PC-9 (cell line): ENCODE data around the gene CBX8. TPM values are rescaled to one million over a fixed set of nuclear protein-coding genes. Genes with fewer than 3 reads are reported as not detected.

Source experiments
- BruUV-seq: library from RNA; stranded (reverse); fragments of 400-500 nt; replicated peaks from 2 replicates; lab custom pipeline; 2021; lab: Mats Ljungman, UMichigan
- CTCF ChIA-PET: fragments of 300-600 bp; sonication (Branson Sonifier 250); formaldehyde crosslinking; loops from one replicate; lab custom pipeline; 2022; ENCODE audit warnings: antibody characterized with exemption; lab: Charles Lee
- POLR2A ChIA-PET: fragments of 300-600 bp; sonication (Branson Sonifier 250); formaldehyde crosslinking; loops from one replicate; lab custom pipeline; 2022; ENCODE audit warnings: antibody characterized with exemption; ENCODE audit not compliant: unreplicated experiment; lab: Charles Lee
- DNase-seq, 2 experiments: peaks; one replicate each; pipeline versions ENCODE4 v3.0.0 to v3.0.0-alpha.2; 2015 to 2022; ENCODE audit warnings: mixed read lengths in 1 of 2
- H2AFZ ChIP-seq: fragments of 200-600 bp; sonication (generic); 2 replicates; pipeline ENCODE4 v1.8.1; 2017; ENCODE audit warnings: antibody characterized with exemption
- H3F3A ChIP-seq: fragments of 200-600 bp; sonication (generic); 2 replicates; pipeline ENCODE4 v1.8.1; 2017; ENCODE audit warnings: antibody characterized with exemption, mild to moderate bottlenecking, low read depth; ENCODE audit not compliant: insufficient read depth
- H3K27ac ChIP-seq: fragments of 200-600 bp; sonication (generic); 2 replicates; pipeline ENCODE4 v1.6.1; 2016; ENCODE audit warnings: mixed run types
- H3K27me3 ChIP-seq: fragments of 200-600 bp; sonication (generic); 2 replicates; pipeline ENCODE4 v1.6.1; 2016; ENCODE audit warnings: low read depth, mixed run types; ENCODE audit not compliant: insufficient read depth
- H3K36me3 ChIP-seq: fragments of 200-600 bp; sonication (generic); 2 replicates; pipeline ENCODE4 v1.6.1; 2016; ENCODE audit warnings: low read depth, mixed run types
- H3K4me1 ChIP-seq: fragments of 200-600 bp; sonication (generic); replicated peaks from 2 replicates; pipeline ENCODE4 v1.6.1; 2016; ENCODE audit warnings: mixed run types; ENCODE audit not compliant: insufficient read depth
- H3K4me2 ChIP-seq: fragments of 200-600 bp; sonication (generic); 2 replicates; pipeline ENCODE4 v1.6.1; 2017; ENCODE audit warnings: mixed run types
- H3K4me3 ChIP-seq: fragments of 200-600 bp; sonication (generic); 2 replicates; pipeline ENCODE4 v1.6.1; 2016; ENCODE audit warnings: mixed run types
- H3K79me2 ChIP-seq: fragments of 200-600 bp; sonication (generic); 2 replicates; pipeline ENCODE4 v1.6.1; 2017; ENCODE audit warnings: low read depth, mixed run types
- H3K9me2 ChIP-seq: fragments of 200-600 bp; sonication (generic); 2 replicates; pipeline ENCODE4 v1.8.1; 2017; ENCODE audit warnings: mild to moderate bottlenecking; ENCODE audit not compliant: insufficient read depth
- H3K9me3 ChIP-seq: fragments of 200-600 bp; sonication (generic); 2 replicates; pipeline ENCODE4 v1.8.1; 2016; ENCODE audit warnings: low read depth; ENCODE audit not compliant: insufficient read depth
- H4K20me1 ChIP-seq: fragments of 200-600 bp; sonication (generic); 2 replicates; pipeline ENCODE4 v1.8.1; 2017; ENCODE audit not compliant: insufficient read depth
- CTCF ChIP-seq: fragments of 200-600 bp; sonication (generic); conservative IDR thresholded peaks from 2 replicates; pipeline ENCODE4 v1.6.1; 2017; ENCODE audit warnings: mixed run types, antibody characterized with exemption, mild to moderate bottlenecking, moderate library complexity
- EZH2 ChIP-seq: fragments of 200-600 bp; sonication (generic); IDR thresholded peaks from 2 replicates; pipeline ENCODE4 v1.8.0; 2017; ENCODE audit warnings: antibody characterized with exemption, low read depth
- intact Hi-C: fragments of 100-400 bp; cut with micrococcal nuclease; formaldehyde crosslinking; loops from one replicate; pipeline ENCODE4 v1.10.0; 2022; ENCODE audit not compliant: unreplicated experiment
- total RNA-seq: library from RNA; stranded (reverse); gene quantifications from 2 replicates; pipeline ENCODE4 v1.2.3, GENCODE V29; 2021

The CBX8 gene
- total RNA-seq, 1 experiment from 2014 or later, result 14.2 TPM

- H3K79me2 ChIP-seq, result peaks cover 16% of the 10 kb centered on the region; the same call in 1 of the 2 replicates
- POLR2A ChIA-PET, result interaction anchor here (0.6 kb wide), 2 partner anchors 21 to 938 kb away, joined by 3 to 4 read pairs; partner anchors contain the start of gene USP36
- intact Hi-C loops, result no loop called here
- CTCF ChIA-PET, result no interaction called here
- DNase-seq, result peak in 1 of 2 experiments; percentile 82
- no peak within 1 kb of the TSS for H3K27ac ChIP-seq
- H3K36me3 ChIP-seq, result no peaks in the 10 kb centered on the region
- peak within 1 kb of the TSS; percentile 80; the same call in 1 of the 2 replicates for H2AFZ ChIP-seq
- peaks cover 19% of the 10 kb centered on the region for H3K4me1 ChIP-seq
- no peak for TF ChIP-seq EZH2
- TF ChIP-seq CTCF, result no peak
- no peaks in the 10 kb centered on the region for H3K27me3 ChIP-seq
- no peaks in the 10 kb centered on the region for H3K9me2 ChIP-seq
- no peaks in the 10 kb centered on the region for H3K9me3 ChIP-seq
- no peaks in the 10 kb centered on the region for H4K20me1 ChIP-seq
- peaks cover 7% of the 10 kb centered on the region; the same call in 1 of the 2 replicates for H3F3A ChIP-seq
- BruUV-seq, result no TSS peak
- H3K4me3 ChIP-seq, result peak within 1 kb of the TSS; percentile 68
- peak within 1 kb of the TSS; percentile 87 for H3K4me2 ChIP-seq
These were observed 18.9 kb downstream of the CBX8 start, which contains the start of gene CBX2 for GRCh38 chr17:79777894-79778503. TSS of gene CBX2 (plus strand) at chr17:79778148. CDS start at chr17:79778236, 88 bp downstream.

GRCh38 chr17:79777120-79777893 is 19.6 kb downstream of the CBX8 start:
- H3K79me2 ChIP-seq, result peaks cover 16% of the 10 kb centered on the region; the same call in 1 of the 2 replicates
- H3K4me2 ChIP-seq, result peak overlapping the region; percentile 82
- no peak; the same call in 1 of the 2 replicates for TF ChIP-seq CTCF
- no peak for TF ChIP-seq EZH2
- no peaks in the 10 kb centered on the region for H3K9me2 ChIP-seq
- H4K20me1 ChIP-seq, result no peaks in the 10 kb centered on the region
- intact Hi-C loops, result no loop called here
- peak in 1 of 2 experiments; percentile 77 for DNase-seq
- H3K9me3 ChIP-seq, result no peaks in the 10 kb centered on the region
- H3K27ac ChIP-seq, result no peak overlapping the region
- H3K27me3 ChIP-seq, result no peaks in the 10 kb centered on the region
- ChIA-PET CTCF (interaction anchor here (0.8 kb wide), 1 partner anchor 18 kb away, joined by 21 read pairs; no protein-coding TSS in a partner anchor), POLR2A (interaction anchor here (0.6 kb wide), 1 partner anchor 20 kb away, joined by 3 read pairs; no protein-coding TSS in a partner anchor)
- H3K36me3 ChIP-seq, result no peaks in the 10 kb centered on the region
- H3F3A ChIP-seq, result peaks cover 7% of the 10 kb centered on the region; the same call in 1 of the 2 replicates
- peaks cover 19% of the 10 kb centered on the region for H3K4me1 ChIP-seq
- TSS peak; percentile 83 for BruUV-seq
- H3K4me3 ChIP-seq, result peak overlapping the region; percentile 68; the same call in 1 of the 2 replicates
- H2AFZ ChIP-seq, result peak overlapping the region; percentile 80; the same call in 1 of the 2 replicates

GRCh38 chr17:79776376-79777119 is 20.3 kb downstream of the CBX8 start:
- intact Hi-C loops, result no loop called here

More at GRCh38 chr17:79776376-79777119, 20.3 kb downstream of the CBX8 start:
- Histone ChIP-seq H2AFZ (no peak overlapping the region), H3F3A (peaks cover 7% of the 10 kb centered on the region; the same call in 1 of the 2 replicates), H3K36me3 (no peaks in the 10 kb centered on the region), H3K27me3 (no peaks in the 10 kb centered on the region), H3K27ac (no peak overlapping the region), H3K9me3 (no peaks in the 10 kb centered on the region), H3K9me2 (no peaks in the 10 kb centered on the region), H3K4me1 (peaks cover 19% of the 10 kb centered on the region), H3K4me2 (peak overlapping the region; percentile 82), H3K4me3 (no peak overlapping the region), H4K20me1 (no peaks in the 10 kb centered on the region), H3K79me2 (peaks cover 16% of the 10 kb centered on the region; the same call in 1 of the 2 replicates)
- BruUV-seq, result no TSS peak
- ChIA-PET POLR2A (interaction anchor here (0.6 kb wide), 1 partner anchor 21 kb away, joined by 3 read pairs; no protein-coding TSS in a partner anchor), CTCF (interaction anchor here (0.8 kb wide), 1 partner anchor 18 kb away, joined by 21 read pairs; no protein-coding TSS in a partner anchor)
- TF ChIP-seq EZH2 (no peak), CTCF (no peak)
- no peak for DNase-seq
